Activated CD8-positive, alpha-beta T cell treated with anti-CD3 and anti-CD28 coated beads, Interleukin-2, amount 10 ng/mL, durations not matched to agents 7 days and 5 days (primary cell): ENCODE results near the gene KCND3. TPM values are rescaled to one million over a fixed set of nuclear protein-coding genes. Genes with fewer than 3 reads are reported as not detected.
"Not testable (repeated sequence)": the region's sequence is repeated elsewhere in the genome, so short reads cannot be mapped to it uniquely, and the experiment has no call there.

Source experiments
- ATAC-seq: fragments of 150-1000 bp; cut with Tn5 transposase; one replicate; pipeline ENCODE4 v1.10.0; 2021; ENCODE audit warnings: moderate library complexity
- CTCF ChIA-PET: fragments of 350-600 bp; sonication (Branson Sonifier 250); formaldehyde crosslinking; loops from one replicate; lab custom pipeline; 2021; ENCODE audit warnings: antibody characterized with exemption; lab: Charles Lee
- POLR2A ChIA-PET: fragments of 350-600 bp; sonication (Branson Sonifier 250); formaldehyde crosslinking; loops from one replicate; lab custom pipeline; 2021; ENCODE audit warnings: antibody characterized with exemption; lab: Charles Lee
- DNase-seq: peaks from one replicate; pipeline ENCODE4 v3.0.0-alpha.2; 2020
- H3K27ac Mint-ChIP-seq: one replicate; pipeline ENCODE4 v1.8.0; 2021; ENCODE audit warnings: mild to moderate bottlenecking, mixed read lengths
- H3K27me3 Mint-ChIP-seq: one replicate; pipeline ENCODE4 v1.8.0; 2021; ENCODE audit warnings: low read depth, mixed read lengths
- H3K36me3 Mint-ChIP-seq: one replicate; pipeline ENCODE4 v1.8.0; 2021; ENCODE audit warnings: low read depth, mixed read lengths
- H3K4me1 Mint-ChIP-seq: one replicate; pipeline ENCODE4 v1.8.0; 2021; ENCODE audit warnings: low read depth, mixed read lengths
- H3K4me3 Mint-ChIP-seq: one replicate; pipeline ENCODE4 v1.8.0; 2021; ENCODE audit warnings: mild to moderate bottlenecking, mixed read lengths
- H3K9me3 Mint-ChIP-seq: one replicate; pipeline ENCODE4 v1.8.0; 2022; ENCODE audit warnings: mixed read lengths; ENCODE audit not compliant: insufficient read depth
- total RNA-seq, 2 experiments: library from RNA; stranded (reverse); gene quantifications; one replicate each; pipeline ENCODE4 v1.2.3, GENCODE V29; 2021

The KCND3 gene
- total RNA-seq, 2 experiments from 2014 or later, result not detected

- CTCF ChIA-PET, result interaction anchor here (0.8 to 8.1 kb wide), 10 partner anchors 10 to 269 kb away, joined by 3 to 79 read pairs (median 4); no protein-coding TSS in a partner anchor
These were observed 238.6 kb downstream of the KCND3 start for GRCh38 chr1:111750856-111751255.

GRCh38 chr1:111749628-111750027, 239.8 kb downstream of the KCND3 start:
- ChIA-PET POLR2A (interaction anchor here (0.7 kb wide), 1 partner anchor 287 kb away, joined by 3 read pairs; no protein-coding TSS in a partner anchor), CTCF (interaction anchor here (0.6 to 8.1 kb wide), 11 partner anchors 9 to 1130 kb away, joined by 3 to 79 read pairs (median 5); partner anchors contain the start of gene INKA2)
- DNase-seq, result no peak
- Mint-ChIP-seq H3K4me3 (no peak overlapping the region), H3K4me1 (peaks cover 42% of the 10 kb centered on the region), H3K9me3 (no peaks in the 10 kb centered on the region), H3K27me3 (peaks cover 12% of the 10 kb centered on the region), H3K27ac (no peak overlapping the region), H3K36me3 (no peaks in the 10 kb centered on the region)
- no peak for ATAC-seq

More at GRCh38 chr1:111750856-111751255, 238.6 kb downstream of the KCND3 start:
- H3K4me1 Mint-ChIP-seq, result peaks cover 46% of the 10 kb centered on the region
- no peak for ATAC-seq
- POLR2A ChIA-PET, result interaction anchor here (0.8 to 1.1 kb wide), 2 partner anchors 11 to 243 kb away, joined by 3 to 5 read pairs; partner anchors contain the start of gene INKA2
- no peak overlapping the region for H3K27ac Mint-ChIP-seq
- DNase-seq, result no peak
- no peaks in the 10 kb centered on the region for H3K36me3 Mint-ChIP-seq
- H3K4me3 Mint-ChIP-seq, result no peak overlapping the region
- H3K9me3 Mint-ChIP-seq, result no peaks in the 10 kb centered on the region
- peaks cover 4% of the 10 kb centered on the region for H3K27me3 Mint-ChIP-seq

- H3K4me1 Mint-ChIP-seq, result peaks cover 29% of the 10 kb centered on the region
- H3K36me3 Mint-ChIP-seq, result no peaks in the 10 kb centered on the region
- no peak overlapping the region for H3K27ac Mint-ChIP-seq
- ATAC-seq (no peak), DNase-seq (no peak)
- H3K27me3 Mint-ChIP-seq, result peaks cover 17% of the 10 kb centered on the region
- CTCF ChIA-PET, result interaction anchor here (0.8 to 8.1 kb wide), 28 partner anchors 9 to 524 kb away, joined by 3 to 79 read pairs (median 4); partner anchors contain the start of genes DDX20 and INKA2
- POLR2A ChIA-PET, result interaction anchor here (1.6 to 1.7 kb wide), 2 partner anchors 9 to 239 kb away, joined by 5 to 7 read pairs; partner anchors contain the start of gene INKA2
- no peak overlapping the region for H3K4me3 Mint-ChIP-seq
- no peaks in the 10 kb centered on the region for H3K9me3 Mint-ChIP-seq
These were observed 241.5 kb downstream of the KCND3 start for GRCh38 chr1:111747947-111748346.

GRCh38 chr1:111747282-111747734, 242.2 kb downstream of the KCND3 start:
- CTCF ChIA-PET, result interaction anchor here (0.7 to 8.1 kb wide), 36 partner anchors 9 to 548 kb away, joined by 3 to 79 read pairs (median 4); partner anchors contain the start of genes DDX20 and INKA2
- Mint-ChIP-seq H3K4me1 (peaks cover 25% of the 10 kb centered on the region), H3K4me3 (no peak overlapping the region), H3K9me3 (no peaks in the 10 kb centered on the region), H3K27ac (no peak overlapping the region), H3K27me3 (peaks cover 17% of the 10 kb centered on the region), H3K36me3 (no peaks in the 10 kb centered on the region)
- DNase-seq (peak; percentile 89), ATAC-seq (peak; percentile 91)
- POLR2A ChIA-PET, result interaction anchor here (1.3 to 1.7 kb wide), 3 partner anchors 9 to 240 kb away, joined by 3 to 7 read pairs (median 5); partner anchors contain the start of gene INKA2

- peaks cover 18% of the 10 kb centered on the region for H3K4me1 Mint-ChIP-seq
- no peaks in the 10 kb centered on the region for H3K36me3 Mint-ChIP-seq
- POLR2A ChIA-PET, result interaction anchor here (1.3 to 1.7 kb wide), 3 partner anchors 8 to 239 kb away, joined by 3 to 7 read pairs (median 5); partner anchors contain the start of gene INKA2
- H3K4me3 Mint-ChIP-seq, result no peak overlapping the region
- H3K27me3 Mint-ChIP-seq, result peaks cover 23% of the 10 kb centered on the region
- no peak for DNase-seq
- H3K27ac Mint-ChIP-seq, result no peak overlapping the region
- no peak for ATAC-seq
- no peaks in the 10 kb centered on the region for H3K9me3 Mint-ChIP-seq
- CTCF ChIA-PET, result interaction anchor here (0.7 to 8.1 kb wide), 33 partner anchors 8 to 547 kb away, joined by 3 to 79 read pairs (median 4); partner anchors contain the start of genes DDX20 and INKA2
These were observed 242.9 kb downstream of the KCND3 start for GRCh38 chr1:111746614-111746999.

GRCh38 chr1:111745675-111746613, 243.5 kb downstream of the KCND3 start:
- H3K4me3 Mint-ChIP-seq, result no peak overlapping the region
- peaks cover 16% of the 10 kb centered on the region for H3K4me1 Mint-ChIP-seq
- H3K27me3 Mint-ChIP-seq, result peaks cover 29% of the 10 kb centered on the region
- H3K36me3 Mint-ChIP-seq, result no peaks in the 10 kb centered on the region
- no peaks in the 10 kb centered on the region for H3K9me3 Mint-ChIP-seq
- no peak overlapping the region for H3K27ac Mint-ChIP-seq
- ChIA-PET POLR2A (interaction anchor here (0.6 to 1.3 kb wide), 2 partner anchors 76 to 239 kb away, joined by 3 read pairs; no protein-coding TSS in a partner anchor), CTCF (interaction anchor here (0.7 to 8.1 kb wide), 14 partner anchors 8 to 292 kb away, joined by 3 to 79 read pairs (median 8); partner anchors contain the start of gene INKA2)
- no peak for DNase-seq
- ATAC-seq, result no peak

- Mint-ChIP-seq H3K4me3 (no peak overlapping the region), H3K36me3 (no peaks in the 10 kb centered on the region), H3K4me1 (peaks cover 21% of the 10 kb centered on the region), H3K27ac (no peak overlapping the region), H3K9me3 (no peaks in the 10 kb centered on the region), H3K27me3 (peaks cover 35% of the 10 kb centered on the region)
- POLR2A ChIA-PET, result no interaction called here
- no peak for ATAC-seq
- DNase-seq, result no peak
- CTCF ChIA-PET, result interaction anchor here (0.7 to 2.5 kb wide), 8 partner anchors 11 to 267 kb away, joined by 3 to 11 read pairs (median 6); no protein-coding TSS in a partner anchor
These were observed 245.8 kb downstream of the KCND3 start for GRCh38 chr1:111743679-111744101.

GRCh38 chr1:111742938-111743549, 246.4 kb downstream of the KCND3 start:
- ChIA-PET CTCF (interaction anchor here (0.7 to 2.5 kb wide), 6 partner anchors 12 to 261 kb away, joined by 3 to 11 read pairs (median 3); no protein-coding TSS in a partner anchor), POLR2A (interaction anchor here (1.0 kb wide), 1 partner anchor 12 kb away, joined by 3 read pairs; no protein-coding TSS in a partner anchor)
- H3K9me3 Mint-ChIP-seq, result no peaks in the 10 kb centered on the region
- peaks cover 38% of the 10 kb centered on the region for H3K27me3 Mint-ChIP-seq
- no peaks in the 10 kb centered on the region for H3K36me3 Mint-ChIP-seq
- ATAC-seq (no peak), DNase-seq (no peak)
- peaks cover 24% of the 10 kb centered on the region for H3K4me1 Mint-ChIP-seq
- H3K4me3 Mint-ChIP-seq, result no peak overlapping the region
- no peak overlapping the region for H3K27ac Mint-ChIP-seq

- ChIA-PET CTCF (interaction anchor here (1.0 to 2.1 kb wide), 4 partner anchors 13 to 260 kb away, joined by 3 to 11 read pairs (median 3); no protein-coding TSS in a partner anchor), POLR2A (interaction anchor here (1.0 kb wide), 1 partner anchor 13 kb away, joined by 3 read pairs; no protein-coding TSS in a partner anchor)
- H3K36me3 Mint-ChIP-seq, H3K9me3 Mint-ChIP-seq, DNase-seq, ATAC-seq, H3K27ac Mint-ChIP-seq, H3K4me3 Mint-ChIP-seq: not testable (repeated sequence)
- peaks cover 45% of the 10 kb centered on the region for H3K27me3 Mint-ChIP-seq
- peaks cover 27% of the 10 kb centered on the region for H3K4me1 Mint-ChIP-seq
These were observed 247.2 kb downstream of the KCND3 start for GRCh38 chr1:111742292-111742691.

GRCh38 chr1:111739925-111740765, 249.3 kb downstream of the KCND3 start:
- Mint-ChIP-seq H3K4me3 (peak overlapping the region; percentile 80), H3K36me3 (no peaks in the 10 kb centered on the region), H3K9me3 (no peaks in the 10 kb centered on the region), H3K27ac (peak overlapping the region; percentile 25), H3K4me1 (peaks cover 21% of the 10 kb centered on the region), H3K27me3 (peaks cover 51% of the 10 kb centered on the region)
- DNase-seq, result no peak
- peak; percentile 34 for ATAC-seq
- CTCF ChIA-PET, result interaction anchor here (1.1 to 6.7 kb wide), 7 partner anchors 8 to 232 kb away, joined by 3 to 45 read pairs (median 5); no protein-coding TSS in a partner anchor
- POLR2A ChIA-PET, result interaction anchor here (0.7 to 1.6 kb wide), 3 partner anchors 11 to 16 kb away, joined by 3 to 10 read pairs (median 3); no protein-coding TSS in a partner anchor
